Measurements from ENCODE around the gene SCAMP2. TPM values are rescaled to one million over a fixed set of nuclear protein-coding genes. Genes with fewer than 3 reads are reported as not detected.

SCAMP2 gene
- total RNA-seq, 1 experiment from 2014 or later = 38.0 TPM

DNA sequence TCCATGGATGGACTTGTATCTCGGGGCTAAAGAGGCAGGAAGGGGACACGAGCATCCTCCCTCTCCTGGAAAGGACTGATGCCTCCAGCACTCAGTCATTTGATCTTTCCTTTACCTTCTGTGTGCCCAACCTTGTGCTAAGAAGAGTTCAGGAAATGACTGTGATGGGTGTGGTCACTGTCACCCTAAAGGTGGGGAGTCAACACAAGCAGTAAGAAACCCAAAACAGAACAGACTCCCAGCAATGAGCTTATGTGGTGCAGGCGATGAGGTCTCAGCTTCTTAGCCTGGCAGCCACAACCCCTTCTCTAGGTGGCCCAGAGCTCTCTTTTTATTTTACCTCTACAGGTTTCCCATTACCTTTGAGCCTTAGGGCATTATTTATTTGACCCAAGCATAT lies 20.5 kb upstream of the SCAMP2 start:
- Mint-ChIP-seq H3K27ac (no peak overlapping the region), H3K27me3 (ENCODE audit: low read depth) (no peaks in the 10 kb centered on the region), H3K4me3 (no peak overlapping the region), H3K9me3 (no peaks in the 10 kb centered on the region), H3K36me3 (peaks cover 29% of the 10 kb centered on the region), H3K4me1 (peaks cover 18% of the 10 kb centered on the region)
- no peak for TF ChIP-seq ZBTB21 (CRISPR knock-in tag; IDR thresholded peaks at IDR 0.05; ENCODE audit: borderline replicate concordance)
- POLR2A ChIA-PET = no interaction called here
- DNase-seq (ENCODE audit: low spot score) = no peak
- CTCF ChIA-PET = interaction anchor here (1.1 kb wide), 1 partner anchor 8 kb away, joined by 3 read pairs; no protein-coding TSS in a partner anchor
- no peak for ATAC-seq

DNA sequence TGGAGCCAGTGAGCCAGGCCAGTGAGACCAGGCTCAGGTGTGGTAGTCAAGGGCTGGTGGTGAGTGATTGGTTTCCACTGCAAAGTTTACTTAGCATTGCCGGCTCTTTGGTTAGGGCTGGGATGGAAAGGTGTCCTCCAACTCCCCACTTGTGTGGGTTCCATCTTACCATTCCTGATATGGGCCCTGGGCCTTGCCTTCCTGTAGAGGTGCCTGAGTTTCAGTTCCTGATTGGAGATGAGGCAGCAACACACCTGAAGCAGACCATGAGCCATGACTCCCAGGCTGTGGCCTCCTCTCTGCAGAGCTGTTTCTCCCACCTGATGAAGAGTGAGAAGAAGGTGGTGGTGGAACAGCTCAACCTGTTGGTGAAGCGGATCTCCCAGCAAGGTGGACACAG lies 19.8 kb upstream of the SCAMP2 start:
- Mint-ChIP-seq H3K9me3 (no peaks in the 10 kb centered on the region), H3K4me1 (peaks cover 18% of the 10 kb centered on the region), H3K36me3 (peaks cover 29% of the 10 kb centered on the region), H3K27ac (no peak overlapping the region), H3K4me3 (no peak overlapping the region), H3K27me3 (ENCODE audit: low read depth) (no peaks in the 10 kb centered on the region)
- DNase-seq (ENCODE audit: low spot score) (no peak), ATAC-seq (no peak)
- CTCF ChIA-PET = interaction anchor here (1.1 kb wide), 1 partner anchor 9 kb away, joined by 3 read pairs; no protein-coding TSS in a partner anchor
- TF ChIP-seq, protein P1, sequence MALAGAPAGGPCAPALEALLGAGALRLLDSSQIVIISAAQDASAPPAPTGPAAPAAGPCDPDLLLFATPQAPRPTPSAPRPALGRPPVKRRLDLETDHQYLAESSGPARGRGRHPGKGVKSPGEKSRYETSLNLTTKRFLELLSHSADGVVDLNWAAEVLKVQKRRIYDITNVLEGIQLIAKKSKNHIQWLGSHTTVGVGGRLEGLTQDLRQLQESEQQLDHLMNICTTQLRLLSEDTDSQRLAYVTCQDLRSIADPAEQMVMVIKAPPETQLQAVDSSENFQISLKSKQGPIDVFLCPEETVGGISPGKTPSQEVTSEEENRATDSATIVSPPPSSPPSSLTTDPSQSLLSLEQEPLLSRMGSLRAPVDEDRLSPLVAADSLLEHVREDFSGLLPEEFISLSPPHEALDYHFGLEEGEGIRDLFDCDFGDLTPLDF (CRISPR knock-in tag; IDR thresholded peaks at IDR 0.05) = no peak
- TF ChIP-seq, protein P2, sequence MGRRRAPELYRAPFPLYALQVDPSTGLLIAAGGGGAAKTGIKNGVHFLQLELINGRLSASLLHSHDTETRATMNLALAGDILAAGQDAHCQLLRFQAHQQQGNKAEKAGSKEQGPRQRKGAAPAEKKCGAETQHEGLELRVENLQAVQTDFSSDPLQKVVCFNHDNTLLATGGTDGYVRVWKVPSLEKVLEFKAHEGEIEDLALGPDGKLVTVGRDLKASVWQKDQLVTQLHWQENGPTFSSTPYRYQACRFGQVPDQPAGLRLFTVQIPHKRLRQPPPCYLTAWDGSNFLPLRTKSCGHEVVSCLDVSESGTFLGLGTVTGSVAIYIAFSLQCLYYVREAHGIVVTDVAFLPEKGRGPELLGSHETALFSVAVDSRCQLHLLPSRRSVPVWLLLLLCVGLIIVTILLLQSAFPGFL (CRISPR knock-in tag; IDR thresholded peaks at IDR 0.05; ENCODE audit: borderline replicate concordance) = no peak
- no peak for TF ChIP-seq RELA (CRISPR knock-in tag; IDR thresholded peaks at IDR 0.05; ENCODE audit: borderline replicate concordance)
- TF ChIP-seq ETV6 (CRISPR knock-in tag; IDR thresholded peaks at IDR 0.05) = no peak
- no peak for TF ChIP-seq NR3C1 (CRISPR knock-in tag; conservative IDR thresholded peaks at IDR 0.05; ENCODE audit: low read depth)
- no peak for TF ChIP-seq ZNF121 (CRISPR knock-in tag; IDR thresholded peaks at IDR 0.05)
- no peak for TF ChIP-seq CTCF (IDR thresholded peaks at IDR 0.05)
- TF ChIP-seq SP1 (CRISPR knock-in tag; conservative IDR thresholded peaks at IDR 0.05) = no peak
- no peak for TF ChIP-seq ZNF396 (CRISPR knock-in tag; IDR thresholded peaks at IDR 0.05; ENCODE audit: borderline replicate concordance)
- no peak for TF ChIP-seq FOXP4 (CRISPR knock-in tag; IDR thresholded peaks at IDR 0.05)
- no peak for TF ChIP-seq CREB1 (CRISPR knock-in tag; IDR thresholded peaks at IDR 0.05)
- TF ChIP-seq NR1H2 (CRISPR knock-in tag; IDR thresholded peaks at IDR 0.05) = no peak
- no peak for TF ChIP-seq OVOL2 (CRISPR knock-in tag; IDR thresholded peaks at IDR 0.05; ENCODE audit: borderline replicate concordance)
- TF ChIP-seq, protein P3, sequence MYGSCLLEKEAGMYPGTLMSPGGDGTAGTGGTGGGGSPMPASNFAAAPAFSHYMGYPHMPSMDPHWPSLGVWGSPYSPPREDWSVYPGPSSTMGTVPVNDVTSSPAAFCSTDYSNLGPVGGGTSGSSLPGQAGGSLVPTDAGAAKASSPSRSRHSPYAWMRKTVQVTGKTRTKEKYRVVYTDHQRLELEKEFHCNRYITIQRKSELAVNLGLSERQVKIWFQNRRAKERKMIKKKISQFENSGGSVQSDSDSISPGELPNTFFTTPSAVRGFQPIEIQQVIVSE (CRISPR knock-in tag; IDR thresholded peaks at IDR 0.05; ENCODE audit: borderline replicate concordance) = no peak
- TF ChIP-seq ATF2 (CRISPR knock-in tag; IDR thresholded peaks at IDR 0.05; ENCODE audit: borderline replicate concordance, low read depth) = no peak
- TF ChIP-seq KAT7 (CRISPR knock-in tag; IDR thresholded peaks at IDR 0.05; ENCODE audit: borderline replicate concordance) = no peak
- no peak for TF ChIP-seq ZSCAN18 (CRISPR knock-in tag; IDR thresholded peaks at IDR 0.05)
- TF ChIP-seq, protein P4, sequence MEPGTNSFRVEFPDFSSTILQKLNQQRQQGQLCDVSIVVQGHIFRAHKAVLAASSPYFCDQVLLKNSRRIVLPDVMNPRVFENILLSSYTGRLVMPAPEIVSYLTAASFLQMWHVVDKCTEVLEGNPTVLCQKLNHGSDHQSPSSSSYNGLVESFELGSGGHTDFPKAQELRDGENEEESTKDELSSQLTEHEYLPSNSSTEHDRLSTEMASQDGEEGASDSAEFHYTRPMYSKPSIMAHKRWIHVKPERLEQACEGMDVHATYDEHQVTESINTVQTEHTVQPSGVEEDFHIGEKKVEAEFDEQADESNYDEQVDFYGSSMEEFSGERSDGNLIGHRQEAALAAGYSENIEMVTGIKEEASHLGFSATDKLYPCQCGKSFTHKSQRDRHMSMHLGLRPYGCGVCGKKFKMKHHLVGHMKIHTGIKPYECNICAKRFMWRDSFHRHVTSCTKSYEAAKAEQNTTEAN (CRISPR knock-in tag; IDR thresholded peaks at IDR 0.05) = no peak
- POLR2A ChIA-PET = no interaction called here

Data from WTC11 (cell line).